OCI-LY1 (cell line): ENCODE measurements around the gene ZHX3.
"Not testable (repeated sequence)": the region's sequence is repeated elsewhere in the genome, so short reads cannot be mapped to it uniquely, and the experiment has no call there.

Source experiments
- H2AFZ ChIP-seq: fragments of 200-600 bp; sonication (generic), shearing (Covaris generic); 2 replicates; pipeline ENCODE4 v1.6.0; 2014; ENCODE audit warnings: antibody characterized with exemption, mild to moderate bottlenecking, low read length
- H3F3A ChIP-seq: fragments of 200-600 bp; sonication (generic), shearing (Covaris generic); 2 replicates; pipeline ENCODE4 v1.6.0; 2014; ENCODE audit warnings: mild to moderate bottlenecking, antibody characterized with exemption, low read length, moderate library complexity; ENCODE audit not compliant: insufficient read depth
- H3K27ac ChIP-seq: fragments of 200-600 bp; sonication (generic); 2 replicates; pipeline ENCODE4 v1.5.1; 2014; ENCODE audit warnings: low read length, mixed run types, mild to moderate bottlenecking, low read depth; ENCODE audit not compliant: poor library complexity, severe bottlenecking
- H3K27me3 ChIP-seq: fragments of 200-600 bp; sonication (generic); 2 replicates; pipeline ENCODE4 v1.6.0; 2014; ENCODE audit warnings: antibody characterized with exemption, mild to moderate bottlenecking, low read length, moderate library complexity; ENCODE audit not compliant: insufficient read depth
- H3K36me3 ChIP-seq: fragments of 200-600 bp; sonication (generic); 2 replicates; pipeline ENCODE4 v1.6.1; 2014; ENCODE audit warnings: mild to moderate bottlenecking, antibody characterized with exemption, low read length, moderate library complexity, mixed read lengths; ENCODE audit not compliant: insufficient read depth
- H3K4me1 ChIP-seq: fragments of 200-600 bp; sonication (generic); 2 replicates; pipeline ENCODE4 v1.5.1; 2014; ENCODE audit warnings: mild to moderate bottlenecking, low read length, moderate library complexity; ENCODE audit not compliant: insufficient read depth, severe bottlenecking
- H3K4me2 ChIP-seq: fragments of 200-600 bp; sonication (generic), shearing (Covaris generic); 2 replicates; pipeline ENCODE4 v1.6.1; 2014; ENCODE audit warnings: low read length
- H3K4me3 ChIP-seq: fragments of 200-600 bp; sonication (generic); 2 replicates; pipeline ENCODE4 v1.5.1; 2014; ENCODE audit warnings: low read length, low read depth, mild to moderate bottlenecking, mixed read lengths; ENCODE audit not compliant: poor library complexity, severe bottlenecking
- H3K79me2 ChIP-seq: fragments of 200-600 bp; shearing (Covaris generic); 2 replicates; pipeline ENCODE4 v1.6.1; 2016; ENCODE audit warnings: mixed run types, low read length, mixed read lengths; ENCODE audit not compliant: insufficient read depth
- H3K9ac ChIP-seq: fragments of 200-600 bp; sonication (generic), shearing (Covaris generic); 2 replicates; pipeline ENCODE4 v1.6.1; 2014; ENCODE audit warnings: mild to moderate bottlenecking, low read length, mixed read lengths
- H3K9me2 ChIP-seq: fragments of 200-600 bp; sonication (generic), shearing (Covaris generic); 2 replicates; pipeline ENCODE4 v1.6.1; 2014; ENCODE audit warnings: low read depth, mild to moderate bottlenecking, low read length, mixed read lengths
- H3K9me3 ChIP-seq: fragments of 200-600 bp; shearing (Covaris generic); 2 replicates; pipeline ENCODE4 v1.6.1; 2014; ENCODE audit warnings: low read length, mixed read lengths
- H4K20me1 ChIP-seq: fragments of 200-600 bp; sonication (generic), shearing (Covaris generic); 2 replicates; pipeline ENCODE4 v1.6.0; 2016; ENCODE audit warnings: mild to moderate bottlenecking, low read length; ENCODE audit not compliant: insufficient read depth
- EZH2 ChIP-seq: fragments of 200-600 bp; sonication (generic), shearing (Covaris generic); IDR thresholded peaks from 2 replicates; pipeline ENCODE4 v1.8.0; 2017; ENCODE audit warnings: borderline replicate concordance, mixed run types, mild to moderate bottlenecking, antibody characterized with exemption, low read length, moderate library complexity, mixed read lengths
- TF ChIP-seq, protein P1 (sequence below): fragments of 200-600 bp; sonication (generic), shearing (Covaris generic); IDR thresholded peaks from 2 replicates; pipeline ENCODE4 v1.5.1; 2017; ENCODE audit warnings: mild to moderate bottlenecking, antibody characterized with exemption, low read length, moderate library complexity, mixed read lengths

Gene ZHX3

DNA sequence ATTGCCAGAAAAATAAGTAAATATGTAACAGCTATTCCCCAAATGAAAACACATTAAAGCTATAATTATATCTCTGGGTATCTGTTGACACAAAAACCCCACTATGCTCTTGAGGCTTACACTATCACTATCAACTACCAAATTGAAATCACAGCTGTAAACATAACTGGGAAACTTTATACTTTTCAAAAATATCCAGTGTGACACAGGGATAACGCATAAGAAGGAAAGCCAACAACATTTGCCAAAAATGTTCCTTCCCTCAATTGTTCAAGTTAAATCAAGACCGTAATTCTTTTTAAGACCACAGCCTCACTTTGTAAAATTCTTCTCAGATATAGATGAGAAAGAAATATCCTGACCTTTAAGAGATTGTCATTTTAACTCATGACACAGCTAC is 3.1 kb downstream of the ZHX3 start:
- Histone ChIP-seq H3K9me2 (no peaks in the 10 kb centered on the region), H3K9me3 (no peaks in the 10 kb centered on the region), H4K20me1 (no peaks in the 10 kb centered on the region), H3K27me3 (no peaks in the 10 kb centered on the region), H3K4me3 (no peak overlapping the region), H3K4me1 (peaks cover 19% of the 10 kb centered on the region), H3K27ac (no peak overlapping the region), H3F3A (no peaks in the 10 kb centered on the region), H3K36me3 (peaks cover 14% of the 10 kb centered on the region; the same call in 1 of the 2 replicates), H3K4me2 (no peak overlapping the region), H3K9ac (no peak overlapping the region), H3K79me2 (peaks cover 17% of the 10 kb centered on the region), H2AFZ (no peak overlapping the region)
- TF ChIP-seq EZH2 = no peak
- TF ChIP-seq, protein P1, sequence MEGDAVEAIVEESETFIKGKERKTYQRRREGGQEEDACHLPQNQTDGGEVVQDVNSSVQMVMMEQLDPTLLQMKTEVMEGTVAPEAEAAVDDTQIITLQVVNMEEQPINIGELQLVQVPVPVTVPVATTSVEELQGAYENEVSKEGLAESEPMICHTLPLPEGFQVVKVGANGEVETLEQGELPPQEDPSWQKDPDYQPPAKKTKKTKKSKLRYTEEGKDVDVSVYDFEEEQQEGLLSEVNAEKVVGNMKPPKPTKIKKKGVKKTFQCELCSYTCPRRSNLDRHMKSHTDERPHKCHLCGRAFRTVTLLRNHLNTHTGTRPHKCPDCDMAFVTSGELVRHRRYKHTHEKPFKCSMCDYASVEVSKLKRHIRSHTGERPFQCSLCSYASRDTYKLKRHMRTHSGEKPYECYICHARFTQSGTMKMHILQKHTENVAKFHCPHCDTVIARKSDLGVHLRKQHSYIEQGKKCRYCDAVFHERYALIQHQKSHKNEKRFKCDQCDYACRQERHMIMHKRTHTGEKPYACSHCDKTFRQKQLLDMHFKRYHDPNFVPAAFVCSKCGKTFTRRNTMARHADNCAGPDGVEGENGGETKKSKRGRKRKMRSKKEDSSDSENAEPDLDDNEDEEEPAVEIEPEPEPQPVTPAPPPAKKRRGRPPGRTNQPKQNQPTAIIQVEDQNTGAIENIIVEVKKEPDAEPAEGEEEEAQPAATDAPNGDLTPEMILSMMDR = no peak

DNA sequence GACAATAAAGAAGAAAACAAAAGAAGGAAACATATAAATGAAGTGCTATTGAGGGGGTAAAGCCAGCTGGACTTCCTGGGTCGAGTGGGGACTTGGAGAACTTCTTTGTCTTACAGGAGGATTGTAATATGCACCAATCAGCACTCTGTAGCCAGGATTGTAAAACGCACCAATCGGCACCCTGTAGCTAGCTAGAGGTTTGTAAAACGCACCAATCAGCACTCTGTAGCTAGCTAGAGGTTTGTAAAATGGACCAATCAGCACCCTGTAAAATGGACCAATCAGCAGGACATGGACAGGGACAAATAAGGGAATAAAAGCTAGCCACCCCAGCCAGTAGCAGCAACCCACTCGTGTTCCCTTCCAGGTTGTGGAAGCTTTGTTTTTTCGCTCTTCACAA is 5.5 kb downstream of the ZHX3 start:
- not testable (repeated sequence) for H3F3A ChIP-seq, H3K9ac ChIP-seq
- H3K4me1 ChIP-seq = peaks cover 23% of the 10 kb centered on the region

DNA sequence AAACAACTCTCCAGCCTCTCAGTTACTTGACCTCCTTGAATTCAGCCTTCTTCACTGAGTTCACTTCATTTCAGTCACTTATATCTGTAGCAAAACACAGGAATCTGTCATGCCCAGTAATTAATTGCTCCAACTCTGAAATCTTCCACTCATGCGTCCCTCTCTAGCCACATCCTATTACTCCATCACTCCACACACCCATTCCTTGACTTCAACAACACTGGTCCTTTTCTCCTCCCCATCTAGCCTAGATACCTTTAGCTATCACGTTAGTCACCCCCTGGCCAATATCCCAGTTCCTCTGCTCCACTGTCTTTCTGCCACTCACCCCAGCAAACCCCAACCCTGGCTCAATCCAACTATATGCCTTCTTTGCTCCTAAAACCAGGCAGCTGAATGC is 7.7 kb downstream of the ZHX3 start:
- no peaks in the 10 kb centered on the region for H3F3A ChIP-seq
- H3K79me2 ChIP-seq = 0 out of 2 replicates have a peak, but pooled peaks cover 10% of the 10 kb centered on the region
- no peak overlapping the region for H3K9ac ChIP-seq
- no peak overlapping the region for H2AFZ ChIP-seq
- no peak overlapping the region for H3K27ac ChIP-seq
- TF ChIP-seq, protein P1 = no peak
- no peak for TF ChIP-seq EZH2
- H3K4me1 ChIP-seq = peaks cover 20% of the 10 kb centered on the region
- no peaks in the 10 kb centered on the region for H3K27me3 ChIP-seq
- H3K36me3 ChIP-seq = peaks cover 14% of the 10 kb centered on the region; the same call in 1 of the 2 replicates
- no peaks in the 10 kb centered on the region for H3K9me2 ChIP-seq
- H3K9me3 ChIP-seq = no peaks in the 10 kb centered on the region
- H3K4me2 ChIP-seq = no peak overlapping the region
- H3K4me3 ChIP-seq = no peak overlapping the region
- no peaks in the 10 kb centered on the region for H4K20me1 ChIP-seq

More for the DNA sequence above, 5.5 kb downstream of the ZHX3 start:
- H3K9me2 ChIP-seq, H3K27ac ChIP-seq, H4K20me1 ChIP-seq, H3K27me3 ChIP-seq, H3K4me3 ChIP-seq, H2AFZ ChIP-seq, H3K4me2 ChIP-seq, H3K9me3 ChIP-seq: not testable (repeated sequence)
- Histone ChIP-seq H3K36me3 (peaks cover 14% of the 10 kb centered on the region; the same call in 1 of the 2 replicates), H3K79me2 (peaks cover 17% of the 10 kb centered on the region)

DNA sequence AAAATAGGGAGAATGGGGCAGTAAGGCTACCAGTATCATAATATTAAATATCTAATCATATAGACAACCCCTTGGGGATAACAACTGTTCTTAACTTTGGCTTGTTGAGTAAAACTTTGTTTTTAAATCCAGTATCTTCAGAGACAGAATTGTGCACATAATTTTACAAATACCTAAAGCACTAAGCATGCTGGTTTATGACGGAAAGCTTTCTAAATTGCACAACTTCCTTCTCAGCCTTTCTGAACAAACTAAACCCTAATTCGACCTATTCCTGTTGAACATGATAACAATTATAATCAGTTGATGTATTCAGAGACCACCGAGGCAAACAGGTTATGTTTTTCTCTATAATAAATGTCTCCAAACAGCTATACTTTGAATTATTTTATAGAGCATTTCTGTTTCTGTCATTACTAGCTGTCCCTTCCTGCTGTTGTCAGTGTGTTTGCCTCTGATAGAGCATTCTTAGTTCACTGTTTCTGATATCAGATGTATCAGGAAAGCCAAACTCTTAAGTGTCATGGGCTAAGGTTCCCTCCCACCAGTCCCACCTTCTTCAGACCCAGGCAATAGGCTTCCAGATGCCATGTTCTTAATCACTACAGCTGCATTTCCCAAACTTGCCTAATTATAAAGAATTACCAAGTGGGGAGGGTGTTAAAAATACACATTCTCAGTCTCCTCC is 8.7 kb downstream of the ZHX3 start:
- no peaks in the 10 kb centered on the region for H3K27me3 ChIP-seq
- H3K9ac ChIP-seq = no peak overlapping the region
- no peaks in the 10 kb centered on the region for H3K9me2 ChIP-seq
- no peak overlapping the region for H3K4me2 ChIP-seq
- no peaks in the 10 kb centered on the region for H3F3A ChIP-seq
- 0 out of 2 replicates have a peak, but pooled peaks cover 7% of the 10 kb centered on the region for H3K79me2 ChIP-seq
- no peaks in the 10 kb centered on the region for H3K9me3 ChIP-seq
- H3K36me3 ChIP-seq = peaks cover 14% of the 10 kb centered on the region; the same call in 1 of the 2 replicates
- H4K20me1 ChIP-seq = no peaks in the 10 kb centered on the region
- no peak overlapping the region for H3K27ac ChIP-seq
- no peak overlapping the region for H3K4me3 ChIP-seq
- no peak overlapping the region for H2AFZ ChIP-seq
- TF ChIP-seq EZH2 = no peak
- TF ChIP-seq, protein P1 = no peak
- peaks cover 20% of the 10 kb centered on the region for H3K4me1 ChIP-seq
